HG02852 (cell line): Measurements from ENCODE around the gene BRPF1.
"Not testable (repeated sequence)": the region's sequence is repeated elsewhere in the genome, so short reads cannot be mapped to it uniquely, and the experiment has no call there.

ENCODE experiments used
- ATAC-seq: cut with Tn5 transposase; IDR thresholded peaks from one replicate; pipeline ENCODE4 v1.9.1; 2021; ENCODE audit warnings: mild to moderate bottlenecking, moderate library complexity; ENCODE audit not compliant: unreplicated experiment

The BRPF1 gene

GRCh38 chr3:9768141-9768775 is 36.7 kb downstream of the BRPF1 start:
- ATAC-seq: no peak

DNA sequence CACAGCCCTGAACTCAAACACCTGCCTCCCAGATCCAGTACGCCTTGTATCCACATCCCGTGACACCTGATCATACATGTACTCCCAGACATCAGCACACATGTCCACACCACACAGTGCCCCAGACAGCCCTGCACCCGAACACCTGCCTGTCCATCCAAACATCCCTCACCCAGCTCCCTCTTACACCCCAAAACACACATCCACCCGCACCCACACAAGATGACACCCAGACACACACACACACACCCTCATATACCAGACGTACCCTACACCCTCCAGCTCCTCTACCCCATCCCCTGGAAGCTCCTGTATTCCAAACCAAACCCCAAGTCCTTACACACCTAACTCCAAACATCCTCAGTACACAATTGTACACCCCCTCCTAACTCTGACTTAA is 37.5 kb downstream of the BRPF1 start:
- ATAC-seq: no peak

DNA sequence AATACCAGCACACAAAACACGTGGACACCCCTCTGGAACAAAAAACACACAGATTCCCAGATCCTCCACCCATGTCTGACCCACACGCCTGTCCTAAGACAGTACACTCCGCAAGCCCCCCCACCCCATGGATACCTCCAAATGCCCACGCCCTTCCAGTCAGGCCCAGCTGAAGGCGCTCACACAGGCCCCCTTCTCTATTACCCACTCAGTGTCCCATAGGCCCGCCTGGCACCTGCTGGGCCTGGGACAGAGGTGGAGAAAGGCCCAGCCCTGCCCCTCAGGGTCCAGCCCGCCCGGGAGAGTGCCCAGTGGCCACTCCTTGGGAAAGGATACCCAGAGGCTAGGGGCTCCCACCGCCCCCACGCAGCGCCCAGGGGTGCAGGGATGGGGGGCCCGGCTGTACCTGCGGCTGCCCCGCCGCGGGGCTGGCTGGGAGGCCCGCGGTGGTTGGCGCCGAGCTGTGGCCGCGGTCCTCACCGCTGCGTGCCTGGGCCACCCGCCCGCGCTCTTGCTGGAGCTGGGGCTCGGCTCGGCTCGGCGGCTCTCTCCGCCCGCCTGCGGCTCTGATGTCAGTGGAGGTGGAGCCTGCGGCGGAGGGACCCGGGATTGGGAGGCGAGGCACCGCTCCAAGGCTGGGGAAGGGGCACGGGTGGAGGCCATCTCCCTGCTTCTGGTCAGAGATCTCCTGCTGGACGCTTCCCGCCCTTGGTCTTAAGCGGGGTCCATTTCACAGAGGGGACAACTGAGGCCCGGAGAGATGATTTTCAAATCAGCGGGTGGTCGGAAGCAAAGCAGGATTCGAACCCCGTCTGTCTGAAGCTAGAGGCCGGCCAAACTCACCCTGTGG is 38.1 kb downstream of the BRPF1 start, which contains the start of gene CAMK1:
Gene CAMK1 (minus strand): TSS at position 522 of the 850 bp plus-strand sequence. CDS start 2,198 bp downstream, outside the sequence.
- ATAC-seq: peak; percentile 83

DNA sequence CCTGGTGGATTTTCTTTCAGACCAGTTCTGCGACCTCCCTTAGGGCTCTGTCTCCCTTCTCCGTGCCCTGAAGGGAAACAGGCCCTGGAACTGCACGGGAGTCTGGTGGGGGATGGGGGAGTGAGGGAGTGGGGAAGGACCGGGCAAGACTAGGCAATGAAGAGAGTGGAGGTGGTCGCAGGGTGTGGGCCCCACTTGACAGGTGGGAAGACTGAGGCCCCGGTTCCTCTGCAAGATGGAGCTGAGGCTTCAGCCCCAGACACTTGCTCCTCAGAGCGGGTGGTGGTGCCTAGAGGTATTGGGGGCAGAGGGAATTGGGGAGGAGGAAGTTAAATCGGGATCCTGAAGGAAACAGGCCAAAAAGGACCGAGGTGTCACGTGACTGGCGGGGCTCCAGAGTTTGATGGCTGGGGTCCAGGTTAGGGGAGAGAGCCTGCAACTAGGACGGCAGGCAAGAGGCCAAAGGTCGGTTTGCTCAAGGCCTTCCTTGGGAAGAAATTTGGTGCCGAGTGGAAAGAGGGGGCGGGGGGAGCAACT is 38.8 kb downstream of the BRPF1 start:
- no peak for ATAC-seq

- not testable (repeated sequence) for ATAC-seq
These were observed 39.5 kb downstream of the BRPF1 start for GRCh38 chr3:9771007-9771406.

- ATAC-seq: no peak
These were observed 45.6 kb downstream of the BRPF1 start for GRCh38 chr3:9776896-9777693.

GRCh38 chr3:9777694-9778021 is 46.1 kb downstream of the BRPF1 start:
- no peak for ATAC-seq

DNA sequence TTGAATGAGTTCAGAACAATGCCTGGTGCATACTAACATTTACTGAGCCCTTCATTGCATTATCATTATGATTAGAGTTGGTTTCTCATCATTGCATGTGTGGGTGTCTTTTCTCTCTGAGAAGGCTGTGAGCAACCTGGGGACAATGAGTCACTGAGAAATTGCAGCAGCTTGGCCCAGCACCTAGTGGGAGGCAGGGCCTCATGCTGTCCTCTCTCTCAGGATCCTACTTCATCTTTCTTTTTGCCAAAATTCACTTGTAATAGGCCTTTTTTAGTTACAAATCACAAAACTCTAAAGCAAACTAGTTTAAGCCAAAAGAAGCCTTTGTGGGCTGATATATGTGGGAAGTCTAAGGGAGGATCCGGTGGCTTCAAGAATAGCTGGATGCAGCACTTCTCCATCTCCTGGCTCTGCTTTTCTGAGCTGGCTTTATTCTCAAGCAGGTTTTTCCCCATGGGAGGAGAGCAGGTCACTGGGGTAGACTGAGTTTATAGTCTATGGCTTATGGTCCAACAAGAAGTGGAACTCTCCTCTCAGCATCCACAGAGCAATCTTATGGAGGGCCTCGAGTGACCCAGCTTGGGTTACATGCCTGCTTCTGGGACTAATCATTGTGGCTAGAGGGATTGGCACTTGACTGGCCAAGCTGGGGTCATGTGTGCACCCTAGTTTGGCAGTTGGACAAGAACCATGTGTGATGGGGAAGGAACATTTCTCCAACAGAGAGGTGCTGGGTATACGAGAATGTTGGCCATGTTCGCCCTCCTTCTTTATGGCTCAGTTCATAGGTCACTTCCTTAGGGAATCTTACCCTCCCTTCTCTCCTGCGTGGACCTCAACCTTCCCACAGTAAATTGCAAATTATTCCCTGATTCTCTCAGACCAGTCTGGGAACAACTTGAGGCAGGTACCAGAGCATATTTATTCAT is 46.9 kb downstream of the BRPF1 start:
- no peak for ATAC-seq

- ATAC-seq: no peak
These were observed 47.6 kb downstream of the BRPF1 start for GRCh38 chr3:9779075-9779593.

DNA sequence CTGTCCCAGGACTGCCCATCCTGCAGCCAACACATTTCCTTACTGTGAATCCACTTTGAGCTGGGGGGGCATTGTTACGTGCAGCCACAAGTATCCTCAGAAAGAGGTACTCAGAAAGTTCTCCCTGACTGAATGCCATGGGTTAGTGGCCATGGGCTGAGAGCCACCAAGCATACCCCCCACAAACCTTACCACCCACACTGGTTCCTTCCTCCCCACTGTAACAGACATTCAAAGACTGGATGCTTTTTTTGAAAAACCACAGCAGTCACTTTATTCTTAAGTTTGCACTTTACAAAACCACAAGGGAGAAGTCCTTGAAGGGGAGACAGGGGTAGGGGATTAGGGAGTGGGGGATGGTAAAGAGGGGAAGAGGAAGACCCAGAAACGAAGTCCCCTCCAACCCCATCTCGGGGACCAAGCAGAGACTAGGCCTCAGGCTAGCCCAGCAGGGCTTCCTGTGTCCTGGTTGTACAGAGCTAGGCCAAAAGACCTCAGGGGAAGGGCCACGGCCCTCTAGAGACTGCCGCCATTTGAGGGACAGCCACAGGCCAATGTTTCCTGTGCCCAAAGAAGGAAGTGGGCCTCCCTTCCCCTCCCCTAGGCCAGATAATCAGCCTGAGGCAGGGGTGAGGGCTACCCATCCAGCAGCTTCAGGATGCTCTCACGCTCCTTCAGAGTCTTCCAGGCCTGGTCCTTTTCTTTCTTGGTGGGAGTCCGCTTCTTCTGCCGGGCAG is 48.4 kb downstream of the BRPF1 start:
- peak; percentile 62 for ATAC-seq

DNA sequence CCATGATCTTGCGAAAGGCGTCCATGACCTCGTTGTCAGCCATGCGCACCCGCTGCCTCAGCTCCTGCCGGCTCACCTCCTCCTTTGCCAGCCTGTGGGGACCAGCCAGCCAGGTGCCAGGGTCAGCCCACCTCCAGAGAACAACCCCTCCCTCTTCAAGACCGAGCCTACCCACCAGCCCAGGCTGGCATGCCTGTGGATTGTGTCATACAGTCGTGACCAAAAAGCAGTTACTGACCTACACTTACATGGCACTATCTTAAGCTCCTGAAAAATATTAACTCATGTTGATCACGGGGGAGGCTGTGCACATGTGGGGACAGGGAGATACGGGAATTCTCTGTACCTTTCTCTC is 48.9 kb downstream of the BRPF1 start:
- ATAC-seq: no peak

GRCh38 chr3:9780910-9781309 is 49.4 kb downstream of the BRPF1 start:
- ATAC-seq: no peak

DNA sequence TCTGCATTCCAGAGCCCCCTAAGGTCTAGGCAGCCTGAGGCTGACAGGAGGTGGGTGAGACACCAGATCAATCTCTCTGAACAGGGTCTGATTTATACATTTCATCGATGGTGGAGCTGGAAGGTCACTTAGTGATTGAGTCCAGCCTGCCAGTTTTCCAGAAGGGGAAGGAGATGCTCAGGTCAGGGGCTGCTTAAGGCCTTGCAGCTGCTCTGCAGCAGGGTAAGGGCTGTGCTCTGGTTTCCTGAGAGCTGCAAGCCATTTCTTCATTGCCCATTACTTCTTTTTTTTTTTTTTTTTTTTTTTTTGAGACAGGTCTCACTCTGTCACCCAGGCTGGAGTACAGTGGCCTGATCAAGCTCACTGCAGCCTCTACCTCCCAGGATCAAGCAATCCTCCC is 50.0 kb downstream of the BRPF1 start:
- ATAC-seq: no peak

- ATAC-seq: no peak
These were observed 50.6 kb downstream of the BRPF1 start for GRCh38 chr3:9781978-9782603.

DNA sequence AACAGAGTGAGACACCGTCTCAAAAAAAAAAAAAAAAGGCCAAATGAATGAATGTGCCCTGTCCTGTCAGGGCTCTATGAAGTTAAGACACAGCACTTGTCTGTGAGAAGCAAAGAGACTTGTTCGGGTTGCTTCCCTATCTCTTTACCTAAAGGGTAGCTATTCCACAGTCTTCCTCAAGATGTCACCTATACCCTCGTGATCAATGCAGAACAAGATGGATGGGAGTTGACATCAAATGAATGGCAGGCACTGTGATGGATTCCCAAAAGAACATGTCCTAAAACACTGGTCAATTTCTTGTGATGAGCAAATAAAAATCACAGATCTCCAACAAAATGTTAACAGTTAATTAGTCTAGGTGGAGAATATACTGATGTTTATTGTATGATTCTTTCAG is 51.2 kb downstream of the BRPF1 start:
- no peak for ATAC-seq

GRCh38 chr3:9783954-9784353 is 52.4 kb downstream of the BRPF1 start:
- ATAC-seq: no peak

DNA sequence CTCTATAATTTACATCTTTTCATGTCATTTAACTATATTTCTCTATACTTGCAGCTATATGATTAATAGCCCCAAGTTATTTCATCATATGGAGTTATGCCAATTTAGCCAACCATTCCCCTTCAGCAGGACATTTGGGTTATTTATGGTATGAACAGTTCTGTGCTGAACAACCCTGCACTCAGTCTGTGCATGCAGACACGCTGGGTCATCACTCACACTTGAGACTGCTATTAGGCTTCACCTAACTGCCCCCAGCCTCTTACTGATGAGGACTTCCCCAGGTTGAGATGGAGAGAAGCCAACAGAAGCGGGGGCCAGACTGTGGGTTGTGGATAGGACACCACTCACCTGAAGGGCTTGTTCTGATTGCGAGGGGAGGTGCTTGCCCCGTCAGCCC is 53.4 kb downstream of the BRPF1 start:
- no peak for ATAC-seq

- no peak for ATAC-seq
These were observed 54.1 kb downstream of the BRPF1 start for GRCh38 chr3:9785602-9786001.

DNA sequence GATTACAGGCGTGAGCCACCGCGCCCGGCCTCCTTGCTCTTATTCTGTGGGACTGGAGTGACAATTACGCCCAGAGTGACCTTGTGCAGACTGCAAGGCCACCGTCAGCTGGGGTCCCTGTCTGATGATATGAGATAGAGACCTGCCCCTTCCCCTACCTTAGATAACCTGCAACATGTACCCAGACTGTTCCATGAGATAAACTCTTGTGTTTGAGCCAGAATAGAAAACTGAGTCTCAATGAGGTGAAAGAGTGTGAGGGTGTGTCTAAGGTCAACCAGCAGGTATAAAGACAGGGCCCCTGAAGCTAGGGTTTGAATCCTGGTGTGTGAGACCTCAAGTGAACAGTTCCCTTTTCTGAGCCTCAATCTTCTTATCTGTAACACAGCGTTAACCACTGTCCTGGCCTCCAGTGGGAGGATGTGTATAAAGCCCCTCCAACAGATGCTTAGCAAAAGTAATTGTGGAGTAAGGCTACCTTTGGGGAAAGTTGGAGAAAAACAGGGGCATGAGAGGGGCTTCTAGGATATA is 54.7 kb downstream of the BRPF1 start:
- ATAC-seq: no peak
